Activated CD8-positive, alpha-beta memory T cell treated with anti-CD3 and anti-CD28 coated beads, Interleukin-2, amount 50 U/mL, for 24 hours (primary cell): ENCODE results near the gene SHB.
"Not testable (repeated sequence)": the region's sequence is repeated elsewhere in the genome, so short reads cannot be mapped to it uniquely, and the experiment has no call there.

ENCODE experiments used
- DNase-seq: peaks from one replicate; pipeline ENCODE4 v3.0.0-alpha.2; 2020; ENCODE audit errors: extremely low read depth

The SHB gene

DNA sequence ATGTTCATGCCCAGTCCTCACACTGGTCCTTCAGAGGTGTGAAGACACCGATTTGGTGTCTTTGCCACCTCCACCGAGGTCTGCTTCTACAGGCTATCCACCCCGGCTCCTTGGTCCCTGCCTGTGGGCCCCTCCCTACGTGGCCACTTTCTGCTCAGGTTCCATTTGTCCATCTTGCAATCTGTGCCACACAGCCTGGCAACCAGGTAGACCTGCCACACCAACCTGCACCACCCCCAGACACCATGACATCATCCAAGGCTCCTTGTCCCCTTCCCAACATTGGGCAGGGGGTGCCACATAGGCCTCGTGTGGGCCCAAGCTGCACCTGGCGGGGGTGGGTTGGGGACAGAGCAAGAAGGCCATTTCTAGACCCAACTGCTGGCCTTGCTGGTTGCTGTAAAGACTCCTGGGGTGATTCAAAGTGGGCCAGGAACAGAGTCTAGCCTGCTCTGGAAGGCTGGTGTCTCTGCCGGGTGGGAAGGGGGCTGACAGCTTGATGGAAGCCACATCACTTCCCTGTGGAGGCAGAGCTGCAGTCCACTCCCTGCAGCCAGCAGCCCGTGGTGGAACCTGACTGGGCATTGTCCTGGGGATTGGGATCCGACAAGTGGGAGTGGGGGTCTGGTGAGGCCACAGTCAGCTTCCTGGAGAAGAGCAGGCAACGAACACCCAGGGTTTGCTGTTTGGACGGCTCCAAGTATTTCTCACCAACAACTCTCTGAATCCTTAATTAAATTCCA lies 99.3 kb downstream of the SHB start:
- no peak for DNase-seq

DNA sequence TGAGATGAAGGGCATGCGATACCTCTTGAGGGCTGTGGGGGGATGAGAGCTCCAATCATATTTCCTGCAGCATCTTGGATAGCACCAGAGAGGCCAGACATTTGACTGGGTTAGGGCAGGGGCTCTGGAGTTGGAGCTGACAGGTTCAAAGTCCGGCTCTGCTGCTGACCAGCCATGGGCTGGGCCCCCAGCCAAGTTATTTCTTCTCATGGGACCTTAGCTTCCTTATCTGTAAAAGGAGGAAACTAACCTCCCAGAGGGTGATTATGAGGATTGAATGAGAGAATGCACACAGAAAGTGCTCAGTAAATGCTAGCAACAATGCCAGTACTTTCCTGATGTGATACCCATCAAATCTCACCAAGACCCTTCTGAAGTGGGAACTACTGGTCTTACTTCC lies 99.9 kb downstream of the SHB start:
- no peak for DNase-seq

DNA sequence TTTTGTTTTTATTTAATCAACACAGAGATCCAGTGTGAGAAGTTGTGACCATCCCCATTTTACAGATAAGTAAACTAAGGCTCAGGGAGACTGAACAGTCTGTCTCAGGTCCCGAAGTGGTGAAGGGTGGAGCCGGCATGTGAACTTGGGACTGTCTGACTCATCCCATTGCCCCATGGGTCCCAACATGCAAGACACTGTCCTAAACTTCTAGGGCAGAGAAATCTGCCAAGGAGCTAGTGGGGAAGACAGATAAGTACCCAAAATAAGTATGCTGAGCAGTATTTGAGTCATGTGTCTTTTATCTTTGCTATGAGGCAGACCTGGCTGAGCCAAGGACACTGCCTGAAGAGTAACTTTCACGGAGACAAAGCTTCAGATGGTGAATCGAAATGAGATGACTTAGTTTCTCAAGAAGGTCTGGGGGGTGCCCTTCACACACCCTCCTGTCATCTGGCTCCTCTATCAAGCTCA lies 100.8 kb downstream of the SHB start:
- DNase-seq: no peak

DNA sequence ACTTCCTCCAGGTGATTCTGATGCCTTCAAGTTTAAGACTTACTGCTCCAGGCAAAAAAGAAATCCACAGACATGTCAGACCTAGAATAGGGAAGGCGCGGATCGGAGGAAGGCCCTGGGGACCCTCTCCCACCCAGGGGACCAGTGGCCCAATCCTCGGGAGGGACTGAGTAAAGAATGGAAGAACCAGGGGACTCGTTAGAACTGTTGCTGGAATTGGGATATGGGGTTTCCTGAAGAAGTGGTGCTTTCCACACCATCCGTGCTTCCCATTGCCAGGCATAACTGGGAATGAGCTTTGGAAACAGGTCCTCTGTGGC lies 101.3 kb downstream of the SHB start:
- no peak for DNase-seq

DNA sequence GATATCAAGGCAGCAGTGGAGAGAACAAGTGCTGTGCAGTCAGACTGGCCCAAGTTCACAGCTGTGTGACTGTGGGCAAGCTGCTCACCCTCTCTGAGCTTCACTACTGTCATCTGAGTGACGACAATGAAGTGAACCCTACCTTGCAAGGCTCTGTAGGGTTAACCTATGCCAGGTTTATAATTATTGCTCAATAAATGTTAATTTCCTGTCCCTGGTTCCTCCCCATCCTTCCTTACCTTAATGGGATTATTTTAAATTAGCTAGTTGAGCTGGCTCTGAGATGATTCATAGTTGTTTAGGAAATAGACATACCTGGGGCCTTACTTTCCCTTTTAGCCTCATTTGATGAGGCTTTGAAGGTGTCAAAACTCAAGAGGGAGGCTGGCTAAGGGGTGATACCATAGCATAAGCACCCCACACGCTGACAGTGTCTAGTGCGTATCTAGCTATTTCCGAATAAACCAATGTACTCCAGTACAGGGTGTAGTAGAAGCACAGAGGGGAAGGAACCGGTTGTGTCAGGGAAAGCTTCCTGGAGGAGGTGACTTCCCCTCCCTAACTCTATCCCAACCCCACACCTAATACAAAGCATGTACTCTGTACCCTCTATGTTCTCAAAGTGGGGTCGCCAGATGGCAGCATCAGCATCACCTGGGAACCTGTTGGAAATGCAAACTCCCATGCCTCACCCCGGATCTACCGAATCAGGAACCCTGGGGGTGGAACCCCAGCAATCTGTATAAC lies 101.8 kb downstream of the SHB start:
- DNase-seq: no peak

DNA sequence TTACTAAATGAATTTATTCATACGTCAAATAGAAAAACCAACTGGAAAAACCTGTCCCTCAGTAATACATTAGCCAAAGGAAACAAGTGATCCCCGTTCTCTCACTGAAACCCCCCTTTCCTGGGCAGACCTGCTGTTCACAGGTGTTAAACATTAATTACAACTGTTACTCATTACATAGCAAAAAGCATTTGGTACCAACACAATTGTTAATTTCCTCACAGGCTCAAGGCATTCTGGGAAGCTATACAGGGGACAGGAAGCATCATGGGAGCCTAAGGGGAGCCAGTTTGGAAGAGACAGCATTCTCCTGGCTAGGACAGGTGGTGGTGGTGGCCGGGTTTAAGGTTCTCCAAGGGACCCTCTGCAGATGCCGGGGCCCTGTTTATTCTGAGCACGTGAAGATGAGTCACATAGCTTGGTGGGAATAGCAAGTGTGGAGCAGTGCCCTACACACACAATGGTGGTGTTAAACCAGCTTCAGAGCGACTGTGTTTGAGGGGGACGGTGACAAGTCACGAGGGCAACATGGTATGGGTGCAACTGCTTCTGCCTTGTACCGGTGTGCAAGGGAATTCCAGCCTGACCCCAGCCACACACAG lies 102.5 kb downstream of the SHB start:
- no peak for DNase-seq

DNA sequence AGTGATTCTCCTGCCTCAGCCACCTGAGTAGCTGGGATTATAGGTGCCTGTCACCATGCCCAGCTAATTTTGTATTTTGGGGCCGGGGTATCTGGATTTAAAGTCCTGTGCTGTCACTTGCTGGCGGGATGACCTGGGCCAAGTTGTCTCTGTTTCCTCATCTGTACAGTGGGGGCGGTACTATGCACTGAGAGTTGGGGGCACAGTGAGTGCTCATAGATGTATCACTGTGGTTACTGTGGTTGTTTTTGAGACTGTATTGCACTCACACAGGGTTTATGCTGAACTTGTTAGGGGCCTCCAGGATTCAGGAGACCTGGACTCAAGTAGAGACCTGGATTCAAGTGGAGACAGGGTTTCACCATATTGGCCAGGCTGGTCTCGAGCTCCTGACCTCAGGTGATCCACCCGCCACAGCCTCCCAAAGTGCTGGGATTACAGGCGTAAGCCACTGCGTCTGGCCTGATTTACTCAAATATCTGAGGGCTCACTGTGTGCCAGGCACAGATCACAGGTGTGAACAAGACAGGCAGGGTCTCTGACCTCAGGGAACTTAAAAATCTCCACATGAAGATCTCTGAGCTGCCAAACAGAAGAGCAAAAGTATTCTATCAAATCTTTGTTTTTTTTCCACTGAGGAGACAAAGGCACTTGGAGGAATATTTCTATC lies 103.2 kb downstream of the SHB start:
- not testable (repeated sequence) for DNase-seq

DNA sequence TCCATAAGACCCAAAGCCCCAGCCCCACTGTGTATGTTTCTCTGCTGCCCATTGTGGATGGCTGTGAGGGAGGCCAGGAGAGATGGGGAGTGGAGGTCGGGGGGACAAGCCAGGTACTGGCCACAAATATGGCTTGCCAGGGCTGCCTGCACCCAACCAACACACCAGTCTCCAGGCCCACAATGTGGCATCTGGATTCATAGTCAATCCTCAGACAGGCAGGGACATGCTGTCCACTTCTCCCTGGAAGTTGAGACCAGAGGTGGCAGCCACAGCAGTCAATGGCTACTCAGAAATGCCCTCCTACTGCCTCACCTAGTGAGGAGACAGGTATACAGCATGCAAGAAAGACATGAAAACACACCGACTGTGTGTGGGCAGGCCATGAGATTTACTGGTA lies 103.9 kb downstream of the SHB start:
- DNase-seq: no peak

DNA sequence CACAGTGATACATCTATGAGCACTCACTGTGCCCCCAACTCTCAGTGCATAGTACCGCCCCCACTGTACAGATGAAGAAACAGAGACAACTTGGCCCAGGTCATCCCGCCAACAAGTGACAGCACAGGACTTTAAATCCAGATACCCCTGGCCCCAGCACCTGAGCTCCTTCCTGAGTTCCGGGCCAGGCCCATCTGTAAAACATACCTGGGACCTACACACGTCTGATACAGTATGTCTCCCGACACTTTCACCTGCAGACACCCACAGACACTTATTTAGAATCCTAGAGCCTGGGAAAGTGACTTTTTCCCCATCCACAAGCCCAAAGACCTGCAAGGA lies 104.3 kb downstream of the SHB start:
- no peak for DNase-seq

DNA sequence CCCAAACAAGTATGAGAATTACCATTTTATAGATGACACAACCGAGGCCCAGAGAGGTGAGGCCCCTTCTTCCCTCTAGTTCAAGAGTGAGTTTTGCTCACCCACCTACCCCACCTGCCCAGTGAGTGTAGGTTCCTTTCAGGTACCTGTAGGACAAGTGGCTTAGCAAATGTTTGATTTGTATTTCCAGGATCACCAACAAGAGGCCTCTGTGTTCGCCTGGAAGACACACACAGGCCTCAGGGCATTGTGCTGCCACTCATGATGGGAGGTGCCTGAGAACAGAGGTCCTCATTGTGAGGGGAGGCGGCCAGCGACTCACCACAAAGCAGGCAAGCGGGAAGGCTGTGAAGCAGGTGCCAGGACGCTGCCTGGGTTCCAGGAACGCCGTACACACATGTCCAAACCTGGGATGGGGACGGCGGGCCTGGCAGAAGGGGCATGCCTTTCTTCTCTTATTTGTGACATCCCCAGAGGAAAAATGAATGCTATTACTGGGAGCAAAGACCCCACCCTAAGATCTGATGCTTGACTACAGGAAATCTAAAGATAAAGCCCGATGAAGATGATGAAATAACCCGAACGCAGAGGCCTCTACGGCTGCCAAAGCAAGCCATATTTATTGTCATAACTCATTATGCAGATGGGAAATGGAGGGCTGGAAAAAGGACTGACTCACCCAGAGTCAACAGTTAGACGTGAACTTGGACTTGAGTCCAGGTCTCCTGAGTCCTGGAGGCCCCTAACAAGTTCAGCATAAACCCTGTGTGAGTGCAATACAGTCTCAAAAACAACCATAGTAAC lies 104.9 kb downstream of the SHB start:
- no peak for DNase-seq

DNA sequence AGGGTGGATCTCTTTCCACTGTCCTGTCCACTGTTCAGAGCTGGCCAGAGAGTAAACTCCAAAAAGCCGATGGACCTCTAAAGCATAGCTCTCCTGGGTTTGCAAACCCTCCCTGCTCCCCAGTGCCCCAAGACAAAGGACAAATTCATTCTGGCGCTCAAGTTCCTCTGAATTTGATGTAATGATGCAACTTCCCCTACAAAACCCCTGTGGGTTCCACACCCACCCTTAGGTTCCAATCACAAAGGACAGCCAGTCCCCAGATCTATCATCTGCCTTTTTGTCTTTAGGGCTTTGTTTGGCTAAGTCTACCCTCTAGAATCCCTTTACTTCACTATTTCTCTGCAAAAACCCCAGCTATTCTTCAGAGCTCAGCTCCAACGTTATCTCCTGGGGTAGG lies 107.7 kb downstream of the SHB start:
- no peak for DNase-seq

DNA sequence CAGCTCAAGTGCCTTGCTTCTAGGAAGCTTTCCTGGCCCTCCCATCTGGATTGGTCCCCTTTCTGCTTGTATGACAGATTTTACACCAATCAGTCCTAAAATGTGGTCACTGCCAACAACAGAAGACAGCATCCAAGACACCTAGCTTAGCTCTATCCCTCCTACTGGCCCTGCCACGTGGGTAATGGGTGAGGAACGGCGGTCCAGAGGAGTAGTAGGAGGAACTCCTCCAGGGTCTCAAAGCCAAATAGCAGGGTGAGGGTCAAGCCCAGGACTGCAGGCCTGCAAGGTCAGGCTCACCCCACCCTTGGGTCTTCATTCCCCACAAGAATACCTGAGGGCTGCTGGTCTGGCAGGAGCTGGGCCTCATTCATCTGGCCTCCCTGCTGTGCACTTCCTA lies 108.4 kb downstream of the SHB start:
- no peak for DNase-seq

DNA sequence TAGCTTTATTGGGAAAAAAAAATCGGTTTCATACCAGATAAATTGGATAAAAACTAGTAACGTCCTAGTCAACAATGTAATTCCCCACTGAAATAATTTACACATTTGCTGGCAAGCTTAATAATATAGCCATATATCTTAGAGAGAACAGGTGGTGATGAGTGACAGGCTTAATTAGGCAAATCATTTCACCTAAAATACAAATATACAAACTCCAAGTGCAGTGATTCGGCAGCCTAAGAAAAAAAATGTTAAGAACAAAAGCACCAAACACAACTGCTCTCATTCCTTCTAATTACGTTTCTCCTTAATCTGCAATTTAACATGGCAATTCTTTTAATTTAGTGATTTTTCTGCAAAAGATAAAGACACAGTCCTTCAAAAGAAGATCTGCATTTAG lies 109.1 kb downstream of the SHB start:
- no peak for DNase-seq

DNA sequence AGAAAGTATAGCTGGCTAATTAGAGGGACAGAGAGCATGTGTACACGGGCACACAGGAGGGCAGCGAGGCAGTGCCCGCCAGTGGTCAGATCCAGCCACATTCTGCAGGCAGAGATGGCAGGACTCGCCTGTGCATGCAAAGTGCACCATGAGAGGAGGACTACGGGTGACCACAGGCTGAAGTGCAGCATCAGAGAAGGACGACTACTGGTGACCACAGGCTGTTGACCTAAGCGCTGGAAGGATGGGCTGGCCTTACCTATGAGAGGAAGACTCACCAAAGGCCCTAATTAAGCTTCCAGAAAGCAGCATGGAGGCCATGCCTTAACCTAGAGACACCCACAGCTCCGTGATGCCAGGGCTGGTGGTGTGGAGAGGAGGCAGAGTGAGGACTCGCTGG lies 110.9 kb downstream of the SHB start:
- no peak for DNase-seq

DNA sequence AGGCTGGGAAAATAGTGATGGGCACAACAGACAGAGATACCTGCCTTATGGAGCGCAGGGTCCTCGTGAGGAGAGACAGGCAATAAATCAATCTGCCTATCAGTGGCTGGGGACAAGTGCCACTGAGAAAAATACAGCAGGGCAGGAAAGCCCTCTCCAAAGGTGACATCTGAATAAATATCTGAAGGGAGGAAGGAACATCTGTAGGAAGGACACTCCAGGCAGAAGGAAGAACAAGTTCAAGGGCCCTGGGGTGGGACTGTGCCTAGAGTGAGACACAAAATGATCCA lies 111.4 kb downstream of the SHB start:
- no peak for DNase-seq

DNA sequence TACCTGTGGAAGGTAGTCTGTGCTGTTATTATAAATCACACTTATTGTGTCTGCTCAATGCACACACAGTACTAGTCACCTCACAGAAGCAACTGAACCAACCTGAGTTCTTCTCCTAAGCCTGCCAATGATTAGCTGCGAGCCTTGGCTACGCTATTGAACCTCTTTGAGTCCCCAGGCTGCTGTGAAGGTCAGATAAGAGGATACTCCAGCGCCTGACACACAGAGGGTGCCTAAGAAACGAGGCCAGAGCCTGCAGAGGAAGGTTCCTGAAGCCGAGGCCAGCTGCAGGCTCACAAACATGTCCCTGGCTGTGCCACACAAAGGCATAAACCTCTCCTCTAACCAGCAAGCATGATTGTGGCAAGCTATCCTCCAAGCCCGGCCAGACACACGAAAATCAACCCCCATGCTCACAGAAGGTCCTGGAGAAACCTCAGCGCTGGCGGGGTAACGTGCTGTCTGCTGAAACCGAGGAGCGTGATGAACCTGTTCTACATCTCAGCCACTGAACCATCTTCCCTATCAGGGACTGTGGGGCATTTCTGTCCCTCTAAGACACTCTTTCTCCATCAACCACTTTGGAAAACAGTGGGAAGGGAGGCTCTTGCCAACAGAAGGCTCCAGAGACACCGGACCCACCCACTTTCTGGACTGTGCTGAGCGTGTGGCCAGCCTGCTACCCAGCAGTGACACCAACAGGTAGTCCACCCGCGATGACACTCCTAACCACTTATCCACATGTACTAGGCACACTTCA lies 111.9 kb downstream of the SHB start:
- no peak for DNase-seq

DNA sequence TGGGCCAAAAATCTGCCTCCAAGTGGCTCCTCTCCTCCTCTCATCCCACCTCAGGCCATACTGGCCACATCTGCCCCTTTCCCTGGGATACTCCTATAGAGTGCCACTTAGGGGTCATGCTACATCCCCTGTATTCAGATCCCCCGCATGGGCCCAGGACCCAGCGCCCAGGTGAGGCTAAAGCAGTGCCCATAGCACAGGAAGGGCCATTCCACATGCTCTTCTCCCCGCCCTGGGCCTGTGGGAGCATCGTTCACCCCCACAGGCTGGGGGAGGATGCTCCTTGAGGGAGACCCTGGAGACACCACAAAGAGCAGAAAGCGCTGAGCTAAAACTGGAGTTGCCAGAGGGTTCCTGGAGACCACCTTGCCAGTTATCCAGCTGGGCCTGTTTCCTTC lies 112.6 kb downstream of the SHB start:
- no peak for DNase-seq

DNA sequence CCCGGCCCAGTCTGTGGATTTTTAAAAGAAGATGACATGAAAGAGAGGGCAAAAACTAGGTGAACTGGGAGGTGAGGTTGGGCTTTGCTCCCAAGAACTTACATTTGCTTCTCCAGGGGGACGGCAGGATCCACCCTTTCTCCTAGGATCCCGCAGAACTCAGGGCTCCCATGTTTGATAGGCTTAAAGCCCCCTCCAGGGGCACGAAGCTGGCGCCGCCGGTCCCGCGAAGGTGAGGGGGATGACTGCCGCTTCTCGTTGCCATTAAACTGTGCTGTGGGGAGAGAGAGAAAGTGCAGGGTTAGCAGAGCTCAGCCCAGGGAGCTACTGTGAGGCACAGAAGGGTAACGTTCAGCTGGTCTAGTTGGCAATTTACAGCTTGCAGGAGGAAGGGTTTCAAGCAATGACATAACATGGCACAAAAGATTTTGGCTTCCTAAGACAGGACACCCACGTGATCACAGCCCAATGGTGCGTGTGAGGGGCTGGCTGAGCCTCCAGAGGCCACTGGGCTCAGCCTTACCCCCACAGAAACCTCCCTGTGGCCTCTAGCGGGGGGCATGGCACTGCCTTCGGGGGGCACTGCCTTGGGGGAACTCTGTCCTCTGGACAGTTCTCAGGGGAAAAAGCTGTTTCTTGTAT lies 113.1 kb downstream of the SHB start:
- DNase-seq: no peak

DNA sequence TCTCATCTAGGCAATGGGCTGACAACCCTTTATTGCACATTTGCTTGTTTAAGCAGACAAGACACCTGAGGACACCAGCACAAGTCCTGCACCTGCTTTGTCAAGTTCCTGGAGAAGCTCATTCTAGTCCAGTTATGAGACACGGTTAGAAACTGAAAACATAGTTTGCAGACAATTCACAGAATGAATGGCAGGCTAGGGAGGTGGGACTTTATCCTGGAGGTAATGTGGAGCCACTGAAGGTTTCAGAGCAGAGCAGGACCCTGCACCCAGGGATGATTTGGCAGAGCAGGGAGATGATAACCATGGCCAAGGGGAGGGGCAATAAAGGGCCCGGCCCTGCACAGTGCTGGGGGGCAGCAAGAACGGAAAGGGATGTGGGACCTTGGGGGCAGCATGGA lies 114.4 kb downstream of the SHB start:
- no peak for DNase-seq

DNA sequence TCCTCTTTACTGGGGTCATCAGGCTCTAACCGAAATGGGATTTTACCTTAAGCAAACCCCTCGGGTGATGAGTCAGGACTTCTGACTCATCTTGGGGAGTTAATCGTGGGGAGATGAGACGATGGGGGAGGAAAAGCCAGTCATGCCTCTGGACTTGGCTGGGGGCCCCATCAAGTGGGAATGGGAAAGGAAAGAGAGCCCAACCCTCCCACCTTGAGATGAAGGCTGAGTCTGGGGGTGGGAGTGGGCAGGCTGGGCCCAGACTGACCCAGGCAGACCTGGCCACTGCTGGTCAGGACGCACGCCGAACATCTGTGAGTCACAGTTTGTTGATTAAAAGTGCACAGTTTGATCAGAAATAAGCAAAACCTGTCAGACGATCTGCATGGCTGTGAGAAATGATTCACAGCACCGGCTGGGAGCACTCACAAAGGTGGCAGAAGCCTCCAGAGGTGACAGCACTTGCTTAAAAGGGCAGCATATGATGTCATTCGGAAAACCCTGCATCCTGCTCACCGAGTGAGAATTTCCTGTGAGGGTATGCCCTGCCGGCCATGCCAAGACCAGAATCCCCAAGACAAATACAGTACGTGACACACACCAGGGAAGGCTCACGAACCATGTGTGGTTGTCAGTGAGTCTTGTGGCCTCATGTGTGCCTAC lies 115.1 kb downstream of the SHB start:
- no peak for DNase-seq
